Fibroblast of lung (primary cell): ENCODE measurements around the gene SERPINB11. TPM values are rescaled to one million over a fixed set of nuclear protein-coding genes. Genes with fewer than 3 reads are reported as not detected.

Experiments
- DNase-seq, 2 donors: peaks; one replicate each; pipeline versions ENCODE4 v3.0.0 to v3.0.0-alpha.2; 2010; ENCODE audit warnings: low read depth in 2 of 2
- H2AFZ ChIP-seq: 2 replicates; pipeline ENCODE4 v1.5.1; 2012; ENCODE audit warnings: low read length, control low read depth, inconsistent platforms
- H3K27ac ChIP-seq: 2 replicates; pipeline ENCODE4 v1.5.1; 2011; ENCODE audit warnings: low read length, control low read depth; ENCODE audit not compliant: insufficient read depth
- H3K27me3 ChIP-seq: 2 replicates; pipeline ENCODE4 v1.5.1; 2011; ENCODE audit warnings: mild to moderate bottlenecking, low read length; ENCODE audit not compliant: control insufficient read depth, insufficient read depth
- H3K36me3 ChIP-seq: 2 replicates; pipeline ENCODE4 v1.5.1; 2011; ENCODE audit warnings: low read length; ENCODE audit not compliant: control insufficient read depth, insufficient read depth
- H3K4me1 ChIP-seq: 2 replicates; pipeline ENCODE4 v1.5.1; 2011; ENCODE audit warnings: low read length; ENCODE audit not compliant: control insufficient read depth, insufficient read depth; ENCODE audit errors: extremely low read depth
- H3K4me2 ChIP-seq: 2 replicates; pipeline ENCODE4 v1.5.1; 2011; ENCODE audit warnings: low read length, control low read depth; ENCODE audit not compliant: insufficient read depth; ENCODE audit errors: extremely low read depth
- H3K4me3 ChIP-seq, 4 experiments: fragments of 200-600 bp in 1 of 4; sonication (generic) in 1 of 4; replicated peaks in 1 of 4; 2 replicates each; pipeline ENCODE4 v1.5.1; 2011 to 2016; ENCODE audit warnings: low read length in 4 of 4, low read depth in 3 of 4, mild to moderate bottlenecking in 3 of 4, control low read depth in 2 of 4, inconsistent platforms in 1 of 4, mixed read lengths in 1 of 4; ENCODE audit not compliant: insufficient read depth in 1 of 4; ENCODE audit errors: control extremely low read depth in 1 of 4
- H3K79me2 ChIP-seq: 2 replicates; pipeline ENCODE4 v1.5.1; 2012; ENCODE audit warnings: mild to moderate bottlenecking, low read length, inconsistent platforms; ENCODE audit not compliant: control insufficient read depth, insufficient read depth
- H3K9ac ChIP-seq: 2 replicates; pipeline ENCODE4 v1.5.1; 2011; ENCODE audit warnings: mild to moderate bottlenecking, low read length, control low read depth; ENCODE audit not compliant: insufficient read depth
- H3K9me3 ChIP-seq: 2 replicates; pipeline ENCODE4 v1.5.1; 2012; ENCODE audit warnings: low read depth, low read length; ENCODE audit not compliant: control insufficient read depth, insufficient read depth
- H4K20me1 ChIP-seq: 2 replicates; pipeline ENCODE4 v1.5.1; 2011; ENCODE audit warnings: low read length; ENCODE audit not compliant: control insufficient read depth, insufficient read depth; ENCODE audit errors: extremely low read depth
- EZH2 ChIP-seq: IDR thresholded peaks from 2 replicates; pipeline ENCODE4 v1.5.1; 2012; ENCODE audit warnings: low read length, control low read depth, mild to moderate bottlenecking; ENCODE audit errors: missing control alignments
- polyA plus RNA-seq, 2 donors: library from polyadenylated mRNA; depleted of rRNA in 1 of 2; stranded (reverse) in 1 of 2; unstranded in 1 of 2; fragments of >200 nt; gene quantifications; 2 replicates each; pipeline ENCODE4 v1.2.1, GENCODE V29; 2011 to 2012; ENCODE audit warnings: missing spikeins in 1 of 2
- total RNA-seq: library from RNA; depleted of rRNA; stranded (reverse); fragments of >200 nt; gene quantifications from 2 replicates; pipeline ENCODE4 v1.2.1, GENCODE V29; 2014
- TF ChIP-seq, protein P1 (sequence below), 2 donors: IDR thresholded peaks in 1 of 2; conservative IDR thresholded peaks in 1 of 2; 1 replicate in 1 of 2; 2 replicates in 1 of 2; pipeline ENCODE4 v1.5.1; 2011 to 2012; ENCODE audit warnings: low read length in 2 of 2, control low read depth in 1 of 2, inconsistent platforms in 1 of 2, low read depth in 1 of 2, mild to moderate bottlenecking in 1 of 2

The SERPINB11 gene
- total and polyA plus RNA-seq, 2 donors (not counting 1 experiment from before 2014, with no cell fraction given) = not detected

DNA sequence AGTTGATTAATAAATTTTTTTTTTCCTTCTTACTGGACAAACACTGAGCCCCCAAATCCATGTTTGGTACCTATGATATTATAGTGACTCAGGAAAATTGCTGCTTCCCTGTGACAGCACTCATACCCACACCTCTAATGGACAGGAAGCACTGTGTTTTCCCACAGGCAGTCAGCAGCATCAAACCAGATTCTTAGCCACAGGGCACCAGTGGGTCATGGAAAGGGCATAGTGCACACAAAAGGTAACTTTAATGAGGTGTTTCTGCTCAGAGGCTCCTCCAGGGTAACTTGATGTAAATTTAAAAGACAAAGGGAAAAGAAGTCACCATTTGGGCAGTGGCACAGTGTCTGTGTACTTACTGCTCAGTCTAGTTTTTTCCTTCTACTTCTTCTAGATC lies 34.1 kb downstream of the SERPINB11 start:
- Histone ChIP-seq H3K4me1 (no peaks in the 10 kb centered on the region), H3K27me3 (no peaks in the 10 kb centered on the region), H3K79me2 (no peaks in the 10 kb centered on the region), H3K4me2 (no peak overlapping the region), H3K9ac (no peak overlapping the region), H3K36me3 (no peaks in the 10 kb centered on the region), H3K27ac (no peak overlapping the region), H3K4me3 (no peak overlapping the region), H2AFZ (no peak overlapping the region), H4K20me1 (no peaks in the 10 kb centered on the region), H3K9me3 (no peaks in the 10 kb centered on the region)
- DNase-seq = peak in 1 of 2 donors; percentile 9
- no peak for TF ChIP-seq EZH2
- TF ChIP-seq, protein P1, sequence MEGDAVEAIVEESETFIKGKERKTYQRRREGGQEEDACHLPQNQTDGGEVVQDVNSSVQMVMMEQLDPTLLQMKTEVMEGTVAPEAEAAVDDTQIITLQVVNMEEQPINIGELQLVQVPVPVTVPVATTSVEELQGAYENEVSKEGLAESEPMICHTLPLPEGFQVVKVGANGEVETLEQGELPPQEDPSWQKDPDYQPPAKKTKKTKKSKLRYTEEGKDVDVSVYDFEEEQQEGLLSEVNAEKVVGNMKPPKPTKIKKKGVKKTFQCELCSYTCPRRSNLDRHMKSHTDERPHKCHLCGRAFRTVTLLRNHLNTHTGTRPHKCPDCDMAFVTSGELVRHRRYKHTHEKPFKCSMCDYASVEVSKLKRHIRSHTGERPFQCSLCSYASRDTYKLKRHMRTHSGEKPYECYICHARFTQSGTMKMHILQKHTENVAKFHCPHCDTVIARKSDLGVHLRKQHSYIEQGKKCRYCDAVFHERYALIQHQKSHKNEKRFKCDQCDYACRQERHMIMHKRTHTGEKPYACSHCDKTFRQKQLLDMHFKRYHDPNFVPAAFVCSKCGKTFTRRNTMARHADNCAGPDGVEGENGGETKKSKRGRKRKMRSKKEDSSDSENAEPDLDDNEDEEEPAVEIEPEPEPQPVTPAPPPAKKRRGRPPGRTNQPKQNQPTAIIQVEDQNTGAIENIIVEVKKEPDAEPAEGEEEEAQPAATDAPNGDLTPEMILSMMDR (conservative IDR thresholded peaks at IDR 0.05 in 1 of 2, IDR thresholded peaks at IDR 0.05 in 1 of 2; ENCODE audit: low read depth in 1 of 2, low read length in 2 of 2) = no peak

DNA sequence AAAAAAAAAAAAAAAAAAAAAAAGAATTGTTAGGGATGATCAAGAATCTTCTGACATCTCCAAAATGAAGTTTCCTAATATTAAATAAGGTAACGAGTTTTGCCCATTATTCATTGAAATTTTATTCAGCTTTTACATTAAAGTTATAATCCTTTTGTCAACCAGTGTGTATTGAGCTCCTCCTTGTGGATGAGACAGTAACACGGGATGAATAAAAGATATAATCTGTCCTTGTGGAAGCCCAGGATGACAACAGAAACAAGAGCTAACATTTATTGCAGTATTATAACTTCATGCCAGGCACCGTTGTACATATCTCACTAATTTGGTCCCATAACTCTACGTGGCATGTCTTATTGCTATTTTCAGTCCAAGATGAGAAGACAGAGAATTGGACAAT lies 39.0 kb downstream of the SERPINB11 start:
- Histone ChIP-seq H3K27me3 (no peaks in the 10 kb centered on the region), H3K9ac (no peak overlapping the region), H3K4me1 (no peaks in the 10 kb centered on the region), H2AFZ (no peak overlapping the region), H3K4me2 (no peak overlapping the region), H3K27ac (no peak overlapping the region), H3K9me3 (no peaks in the 10 kb centered on the region), H3K4me3 (no peak overlapping the region), H3K36me3 (no peaks in the 10 kb centered on the region), H3K79me2 (no peaks in the 10 kb centered on the region), H4K20me1 (no peaks in the 10 kb centered on the region)
- no peak for TF ChIP-seq EZH2
- TF ChIP-seq, protein P1 (conservative IDR thresholded peaks at IDR 0.05 in 1 of 2, IDR thresholded peaks at IDR 0.05 in 1 of 2; ENCODE audit: low read depth in 1 of 2, low read length in 2 of 2) = peak; percentile 33 to 44
- peak in 1 of 2 donors; percentile 30 for DNase-seq

DNA sequence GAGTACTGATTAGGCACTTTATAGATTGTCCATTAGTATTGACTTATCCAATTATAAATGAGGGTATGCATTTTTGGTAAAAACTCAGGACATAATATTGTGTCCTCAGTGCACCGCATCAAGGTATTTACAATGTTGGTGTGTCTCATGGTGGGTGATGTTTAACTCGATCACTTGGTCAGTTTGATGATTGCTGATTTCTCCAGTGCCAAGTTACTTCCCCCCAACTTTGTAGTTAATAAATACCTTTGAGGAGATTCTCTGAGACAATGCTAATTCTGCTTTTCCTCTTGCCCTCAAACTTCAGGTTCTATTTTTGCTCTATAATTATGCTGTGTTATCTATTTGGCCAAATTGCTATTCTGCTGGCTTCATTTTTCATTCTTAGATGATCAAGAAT lies 44.2 kb downstream of the SERPINB11 start:
- TF ChIP-seq, protein P1 (conservative IDR thresholded peaks at IDR 0.05 in 1 of 2, IDR thresholded peaks at IDR 0.05 in 1 of 2; ENCODE audit: low read depth in 1 of 2, low read length in 2 of 2) = no peak
- TF ChIP-seq EZH2 = no peak
- H3K4me2 ChIP-seq = no peak overlapping the region
- no peaks in the 10 kb centered on the region for H3K4me1 ChIP-seq
- H2AFZ ChIP-seq = no peak overlapping the region
- H3K9me3 ChIP-seq = no peaks in the 10 kb centered on the region
- H3K36me3 ChIP-seq = no peaks in the 10 kb centered on the region
- no peaks in the 10 kb centered on the region for H3K79me2 ChIP-seq
- no peaks in the 10 kb centered on the region for H3K27me3 ChIP-seq
- H3K4me3 ChIP-seq = no peak overlapping the region
- no peak overlapping the region for H3K27ac ChIP-seq
- DNase-seq = no peak
- no peak overlapping the region for H3K9ac ChIP-seq
- H4K20me1 ChIP-seq = no peaks in the 10 kb centered on the region
